ENCODE results near the gene HMMR.

- TF ChIP-seq CTCF (IDR thresholded peaks at IDR 0.05): no peak
- no peak for TF ChIP-seq EP300 (IDR thresholded peaks at IDR 0.05)
- TF ChIP-seq POLR2A (IDR thresholded peaks at IDR 0.05): no peak
These were observed 19.5 kb upstream of the HMMR start for GRCh38 chr5:163440954-163441353.

All from tibial nerve (tissue), 4 donors.